Measurements from ENCODE around the gene PPP1R13B.
"Not testable (repeated sequence)": the region's sequence is repeated elsewhere in the genome, so short reads cannot be mapped to it uniquely, and the experiment has no call there.

Gene PPP1R13B

DNA sequence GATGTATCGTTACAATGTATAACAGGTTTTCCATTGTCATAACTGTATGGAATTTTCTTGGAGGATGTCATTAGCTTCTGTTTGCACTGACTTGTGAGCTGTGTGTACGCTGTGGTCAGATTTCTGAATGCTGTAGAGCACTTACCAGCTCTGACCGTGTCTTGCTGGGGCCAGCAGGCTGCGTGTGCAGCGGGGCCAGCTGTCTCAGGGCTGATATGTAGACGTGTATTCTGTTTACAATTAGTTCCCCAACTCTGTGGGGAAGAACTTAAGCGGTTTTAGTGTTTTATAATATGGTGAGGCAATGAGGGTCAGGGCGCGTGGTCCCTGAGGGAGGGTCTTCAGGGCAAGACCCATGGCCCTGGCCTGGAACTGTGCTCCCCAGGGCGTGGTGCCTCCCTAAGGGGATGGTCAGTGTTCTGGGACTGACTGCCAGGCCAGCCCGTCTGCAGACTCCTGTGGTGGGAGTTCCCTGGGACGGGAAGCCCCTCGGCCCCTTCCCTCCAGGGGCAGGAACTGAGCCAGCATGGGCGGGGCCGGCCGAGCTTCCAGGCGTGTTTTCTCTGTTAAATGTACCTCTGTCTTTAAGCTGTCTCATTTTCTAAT, 150.8 kb downstream of the PPP1R13B start:
- no peak for DNase-seq

DNA sequence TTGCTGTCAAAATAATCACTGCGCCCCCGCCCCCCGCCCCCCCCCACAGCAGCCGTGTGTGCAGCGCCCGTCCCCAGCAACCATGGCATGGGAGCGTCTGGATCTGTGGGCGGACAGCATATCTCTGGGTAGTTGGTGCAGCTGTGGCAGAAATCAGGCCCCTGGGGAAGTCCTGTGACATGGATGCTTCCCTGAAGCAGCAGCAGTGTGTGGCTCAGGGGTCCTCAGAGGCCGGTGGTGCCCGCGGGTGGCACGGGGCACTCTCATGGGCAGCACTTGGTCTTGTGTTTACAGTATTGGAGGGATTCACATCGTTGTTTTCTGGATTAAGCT, 151.3 kb downstream of the PPP1R13B start:
- no peak for DNase-seq

- peak; percentile 45 for DNase-seq
These were observed 151.9 kb downstream of the PPP1R13B start for GRCh38 chr14:103695296-103696069.

GRCh38 chr14:103694572-103695026, 152.8 kb downstream of the PPP1R13B start:
- DNase-seq = no peak

DNA sequence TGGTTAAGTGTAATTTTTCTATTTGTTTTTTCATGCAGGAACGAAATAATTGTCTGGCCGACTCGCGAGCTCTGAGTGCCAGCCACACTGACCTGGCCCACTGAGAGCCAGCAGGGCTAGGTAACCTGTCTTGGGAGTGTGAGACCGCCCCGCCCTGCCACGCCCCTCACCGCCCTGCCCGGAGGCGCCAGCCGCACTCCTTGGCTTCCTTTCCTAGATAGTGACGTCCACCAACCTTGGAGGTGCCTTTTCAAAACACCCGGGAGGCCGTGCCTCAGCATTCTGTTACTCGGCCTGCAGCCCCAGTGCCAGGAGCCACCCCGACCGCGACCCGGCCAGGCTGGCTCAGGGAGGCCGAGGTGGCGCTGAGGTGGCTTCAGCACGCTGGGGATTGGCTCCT, 153.9 kb downstream of the PPP1R13B start:
- DNase-seq = no peak

DNA sequence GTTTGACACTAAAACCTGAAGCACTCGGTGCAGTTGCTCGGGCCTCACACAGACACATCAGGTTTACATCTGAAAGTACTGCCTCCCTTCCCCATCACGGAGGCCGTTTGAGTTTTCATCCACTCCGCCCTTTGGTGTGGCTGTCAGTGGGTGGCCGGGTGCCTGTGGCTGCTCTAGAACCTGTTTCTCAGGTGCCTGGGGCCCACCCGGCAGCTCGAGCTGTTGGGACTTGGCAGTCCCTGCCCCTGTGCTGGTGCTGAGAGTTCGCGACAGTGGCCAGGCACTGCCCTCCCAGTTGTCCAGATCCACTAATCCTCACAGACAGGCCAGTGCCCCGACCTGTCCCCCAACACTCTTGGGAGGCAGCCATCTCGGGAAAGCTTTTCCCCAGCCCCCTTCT, 154.5 kb downstream of the PPP1R13B start:
- DNase-seq = no peak

DNA sequence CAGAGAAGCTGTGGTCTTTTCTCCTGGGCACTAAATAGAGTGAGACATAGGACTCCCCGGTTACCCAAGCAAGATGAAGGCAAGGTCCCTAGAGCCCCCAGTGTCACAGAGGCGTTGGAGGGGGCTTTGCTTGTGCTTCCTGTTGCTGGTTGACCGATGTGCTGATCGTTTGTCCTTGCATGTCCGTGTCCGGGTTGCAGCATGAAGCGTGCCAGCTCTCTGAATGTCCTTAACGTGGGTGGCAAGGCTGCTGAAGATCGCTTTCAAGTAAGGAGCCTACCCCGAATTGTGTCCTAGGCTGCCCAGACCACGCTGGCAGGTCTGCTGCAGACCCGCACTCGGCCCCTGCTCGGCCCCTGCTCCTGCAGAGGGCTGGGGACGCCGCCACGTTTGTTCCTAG, 155.2 kb downstream of the PPP1R13B start:
- DNase-seq = no peak

DNA sequence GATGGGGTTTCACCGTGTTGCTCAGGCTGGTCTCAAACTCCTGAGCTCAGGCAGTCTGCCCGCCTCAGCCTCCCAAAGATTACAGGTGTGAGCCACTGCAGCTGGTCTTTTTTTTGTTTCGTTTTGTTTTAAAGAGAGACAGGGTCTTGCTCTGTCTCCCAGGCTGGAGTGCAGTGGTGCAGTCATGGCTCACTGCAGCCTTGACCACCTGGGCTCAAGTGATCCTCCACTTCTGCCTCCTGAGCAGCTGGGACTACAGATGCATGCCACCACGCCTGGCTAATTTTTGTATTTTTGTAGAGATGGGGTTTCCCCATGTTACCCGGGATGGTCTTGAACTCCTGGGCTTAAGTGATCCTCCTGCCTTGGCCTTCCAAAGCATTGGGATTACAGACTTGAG, 155.7 kb downstream of the PPP1R13B start:
- DNase-seq = not testable (repeated sequence)

DNA sequence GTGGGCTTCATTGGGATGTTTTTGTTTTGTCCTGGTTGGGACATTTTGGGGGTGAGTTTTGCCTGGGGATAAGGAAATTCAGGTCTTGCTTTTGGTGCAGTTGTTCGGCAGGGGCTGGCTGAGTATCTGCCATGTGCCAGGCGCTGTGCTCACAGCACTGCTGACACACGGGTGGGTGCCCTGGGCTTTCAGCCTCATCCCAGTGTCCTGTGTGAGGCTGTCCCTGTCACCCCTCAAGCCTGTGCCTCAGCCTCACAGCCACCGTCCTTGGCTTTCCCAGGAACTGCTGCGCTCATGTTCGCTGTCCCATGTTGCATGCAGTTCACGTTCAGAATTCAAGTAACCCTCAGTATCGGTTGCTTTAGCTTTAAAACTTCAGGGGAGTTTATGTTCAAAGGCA, 157.0 kb downstream of the PPP1R13B start:
- no peak for DNase-seq

DNA sequence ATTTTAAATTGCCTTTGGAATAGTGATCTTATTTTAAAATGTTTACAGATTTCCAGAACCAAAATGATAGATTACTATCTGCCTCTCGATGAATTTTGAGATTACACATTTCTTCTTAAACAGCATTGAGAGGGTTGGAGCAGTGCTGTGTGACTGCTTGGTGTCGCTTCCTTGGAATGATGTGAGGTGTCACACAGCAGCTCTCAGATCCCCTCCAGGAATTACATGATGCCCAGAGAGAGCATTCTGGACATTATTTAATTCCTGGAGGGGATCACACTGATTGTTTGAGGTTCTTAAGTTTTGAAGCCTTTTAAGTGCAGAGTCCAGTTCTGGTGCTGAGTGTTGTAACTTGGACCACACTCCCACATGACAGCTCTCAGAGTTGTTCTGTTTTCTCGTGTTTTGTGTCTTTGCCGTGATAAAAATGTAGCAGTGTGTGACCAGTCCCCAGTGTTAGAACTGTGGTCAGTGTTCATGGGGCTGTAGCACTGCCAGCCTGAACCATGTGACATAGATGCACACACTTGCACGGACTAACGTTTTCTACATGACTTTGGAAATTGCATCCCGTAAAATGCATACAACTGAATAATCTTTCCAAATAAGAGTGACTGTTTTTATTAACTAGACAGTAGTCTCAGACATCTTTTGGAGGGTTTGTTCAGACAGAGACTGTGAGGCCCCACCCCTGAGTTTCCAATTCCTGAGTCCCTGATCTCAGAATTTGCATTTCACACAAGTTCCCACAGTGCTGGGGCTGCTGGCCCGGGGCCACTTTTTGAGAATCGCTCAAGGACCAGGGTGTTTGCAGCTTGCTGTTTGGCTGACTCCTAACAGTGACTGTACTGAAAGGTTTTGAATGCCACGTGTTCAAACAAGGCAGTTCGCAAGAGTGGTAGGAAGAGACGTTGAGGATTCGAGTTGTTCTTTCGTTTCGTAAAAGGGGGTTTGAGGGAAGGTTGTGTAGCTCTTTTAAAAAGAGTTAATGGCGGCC, 158.2 kb downstream of the PPP1R13B start:
- DNase-seq = no peak

- no peak for DNase-seq
These were observed 158.9 kb downstream of the PPP1R13B start for GRCh38 chr14:103688441-103688840.

- DNase-seq = no peak
These were observed 159.7 kb downstream of the PPP1R13B start for GRCh38 chr14:103687712-103688111.

DNA sequence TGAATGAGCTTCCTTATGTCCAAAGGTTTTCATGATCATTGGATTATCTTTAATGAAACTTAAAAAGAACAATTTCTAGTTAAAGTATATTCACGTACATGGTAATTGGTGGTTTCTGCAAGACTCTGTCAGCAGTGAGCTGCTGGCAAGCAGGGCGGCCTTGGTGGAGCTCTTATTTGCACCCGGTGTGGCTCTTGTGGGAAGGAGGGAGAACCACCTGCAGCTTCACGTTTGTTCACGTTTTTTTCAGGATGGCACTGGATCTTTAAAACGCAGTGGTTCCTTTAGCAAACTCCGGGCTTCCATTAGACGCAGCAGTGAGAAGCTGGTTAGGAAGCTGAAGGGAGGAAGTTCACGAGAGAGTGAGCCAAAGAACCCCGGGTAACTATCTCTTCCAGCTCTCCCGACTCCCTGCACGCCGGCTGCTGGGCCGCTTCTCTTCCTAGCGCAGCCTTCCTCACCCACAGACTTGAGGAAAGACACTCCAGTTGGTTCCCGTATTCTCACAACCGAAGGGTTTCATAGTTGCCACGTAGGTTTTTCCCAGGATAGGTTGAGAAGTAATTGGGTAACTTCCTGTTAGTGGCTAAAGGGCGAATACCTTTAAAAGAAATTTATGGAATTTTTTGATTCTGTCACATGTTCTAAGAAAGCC, 160.4 kb downstream of the PPP1R13B start:
- no peak for DNase-seq

DNA sequence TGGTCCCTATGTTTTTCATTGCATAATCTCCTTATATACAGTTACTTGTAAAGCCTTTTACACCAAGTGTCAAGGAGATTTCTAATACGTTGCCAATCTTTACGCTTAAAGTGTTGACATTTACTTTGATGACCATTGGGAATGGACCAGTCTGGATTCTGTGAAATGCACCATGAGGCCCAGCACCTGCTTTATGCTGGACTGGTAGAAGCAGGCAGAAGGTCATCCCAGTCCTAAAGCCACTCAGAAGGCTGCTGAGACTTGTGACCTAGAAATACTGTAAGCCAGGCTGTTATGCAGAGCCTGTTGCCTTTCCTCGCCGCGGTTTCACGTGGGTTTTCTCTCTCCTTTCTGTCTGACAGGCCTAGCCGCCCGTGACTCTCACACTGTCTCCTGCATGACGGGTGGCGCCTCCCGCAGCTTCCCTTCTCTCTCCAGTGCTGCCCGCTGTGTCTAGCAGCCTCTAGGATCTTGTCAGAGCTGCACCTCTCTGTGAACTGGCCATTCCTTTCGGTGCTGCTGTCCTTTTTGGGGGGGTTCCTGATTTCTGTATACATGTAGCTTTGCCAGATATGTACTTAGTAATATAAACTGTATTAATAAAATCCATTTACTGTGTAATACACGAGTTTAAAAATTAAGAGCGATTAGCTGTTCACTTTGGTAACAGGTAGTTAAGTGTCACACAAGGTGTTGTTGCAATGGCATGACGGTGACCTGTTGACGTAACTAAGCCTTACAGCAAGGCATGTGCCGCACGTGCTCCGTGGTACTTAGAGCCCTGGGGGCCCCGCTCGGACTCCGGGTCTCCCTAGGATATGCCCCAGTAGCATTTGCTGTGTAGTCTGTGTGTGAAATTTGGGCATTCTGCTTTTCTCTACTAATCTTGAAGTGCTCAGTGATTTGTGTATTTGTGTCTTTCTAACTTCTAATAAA, 161.8 kb downstream of the PPP1R13B start:
- no peak for DNase-seq

- no peak for DNase-seq
These were observed 162.5 kb downstream of the PPP1R13B start for GRCh38 chr14:103684871-103685270.

GRCh38 chr14:103684471-103684870, 162.9 kb downstream of the PPP1R13B start:
- no peak for DNase-seq

Data from DMS 273 treated with DMSO at 0.1 percent for 48 hours (cell line).